Measurements from ENCODE around the gene DDOST. TPM values are rescaled to one million over a fixed set of nuclear protein-coding genes. Genes with fewer than 3 reads are reported as not detected.

The DDOST gene
- total RNA-seq, 1 donor, result 183 TPM

DNA sequence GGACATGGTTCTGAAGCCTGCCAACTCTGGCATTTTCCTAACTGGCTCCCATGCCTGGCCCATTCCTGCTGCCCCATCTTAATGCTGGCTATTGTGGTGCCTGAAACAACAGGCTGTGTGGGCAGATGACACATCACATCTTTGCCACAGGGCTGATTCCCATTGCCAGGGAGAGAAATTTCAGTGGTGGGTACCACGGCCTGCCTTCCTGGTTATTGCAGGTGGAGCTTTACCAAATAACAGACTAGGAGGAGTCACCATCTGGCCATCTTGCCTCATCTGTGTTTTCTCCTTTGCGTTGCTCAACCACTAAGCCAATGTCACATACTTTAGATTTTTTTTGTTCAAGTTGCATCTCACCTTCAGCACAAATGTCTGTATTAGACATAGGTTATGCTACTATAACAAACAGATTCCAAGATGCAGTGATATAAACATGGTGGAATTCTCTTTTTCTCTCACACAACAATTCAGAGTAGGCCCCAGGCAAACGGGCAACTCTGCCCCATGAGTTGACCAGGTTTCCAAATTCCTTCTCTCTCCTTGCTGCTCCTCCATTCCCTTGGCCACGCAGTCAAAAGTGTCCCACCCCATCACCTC lies 58.2 kb downstream of the DDOST start:
- TF ChIP-seq, protein P1, sequence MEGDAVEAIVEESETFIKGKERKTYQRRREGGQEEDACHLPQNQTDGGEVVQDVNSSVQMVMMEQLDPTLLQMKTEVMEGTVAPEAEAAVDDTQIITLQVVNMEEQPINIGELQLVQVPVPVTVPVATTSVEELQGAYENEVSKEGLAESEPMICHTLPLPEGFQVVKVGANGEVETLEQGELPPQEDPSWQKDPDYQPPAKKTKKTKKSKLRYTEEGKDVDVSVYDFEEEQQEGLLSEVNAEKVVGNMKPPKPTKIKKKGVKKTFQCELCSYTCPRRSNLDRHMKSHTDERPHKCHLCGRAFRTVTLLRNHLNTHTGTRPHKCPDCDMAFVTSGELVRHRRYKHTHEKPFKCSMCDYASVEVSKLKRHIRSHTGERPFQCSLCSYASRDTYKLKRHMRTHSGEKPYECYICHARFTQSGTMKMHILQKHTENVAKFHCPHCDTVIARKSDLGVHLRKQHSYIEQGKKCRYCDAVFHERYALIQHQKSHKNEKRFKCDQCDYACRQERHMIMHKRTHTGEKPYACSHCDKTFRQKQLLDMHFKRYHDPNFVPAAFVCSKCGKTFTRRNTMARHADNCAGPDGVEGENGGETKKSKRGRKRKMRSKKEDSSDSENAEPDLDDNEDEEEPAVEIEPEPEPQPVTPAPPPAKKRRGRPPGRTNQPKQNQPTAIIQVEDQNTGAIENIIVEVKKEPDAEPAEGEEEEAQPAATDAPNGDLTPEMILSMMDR (IDR thresholded peaks at IDR 0.05; ENCODE audit: insufficient read depth, low read length), result no peak
- no peak overlapping the region for H3K4me3 ChIP-seq (ENCODE audit: low read depth, low read length)
- DNase-seq (ENCODE audit: low read depth), result no peak

Other genes starting within 250 kb of the DDOST start
- 5.2 and 28.5 TPM in 2 replicates for gene CAMK2N1, start 175.2 kb downstream of the DDOST start, total RNA-seq (ENCODE audit: low replicate concordance)
- gene MUL1, start 153.2 kb downstream of the DDOST start, total RNA-seq (ENCODE audit: low replicate concordance), result 23.7 and 24.4 TPM in 2 replicates
- 0.90 TPM in 1 of 2 replicates, not detected in the other for gene FAM43B, start 108.8 kb downstream of the DDOST start, total RNA-seq (ENCODE audit: low replicate concordance)
- gene CDA, start 72.3 kb downstream of the DDOST start, total RNA-seq (ENCODE audit: low replicate concordance), result 0.27 TPM in 1 of 2 replicates, not detected in the other
- gene PINK1, start 27.9 kb downstream of the DDOST start, total RNA-seq (ENCODE audit: low replicate concordance), result 38.1 and 43.0 TPM in 2 replicates
- 0.27 and 3.0 TPM in 2 replicates for gene KIF17, start 56.6 kb upstream of the DDOST start, total RNA-seq (ENCODE audit: low replicate concordance)
- 1.6 and 3.2 TPM in 2 replicates for gene SH2D5, start 71.3 kb upstream of the DDOST start, total RNA-seq (ENCODE audit: low replicate concordance)
- 215 and 395 TPM in 2 replicates for gene HP1BP3, start 125.9 kb upstream of the DDOST start, total RNA-seq (ENCODE audit: low replicate concordance)